A673 (cell line): Measurements from ENCODE around the gene HUS1B. TPM values are rescaled to one million over a fixed set of nuclear protein-coding genes. Genes with fewer than 3 reads are reported as not detected.
A peak's percentile ranks its signal among the peaks of the same experiment; 100 is the strongest.

ENCODE experiments used
- BruUV-seq: library from RNA; stranded (reverse); fragments of 400-500 nt; replicated peaks from 2 replicates; lab custom pipeline; 2021; lab: Mats Ljungman, UMichigan
- CTCF ChIA-PET: fragments of 300-600 bp; sonication (Branson Sonifier 250); formaldehyde crosslinking; loops from one replicate; lab custom pipeline; 2022; ENCODE audit warnings: antibody characterized with exemption; lab: Charles Lee
- POLR2A ChIA-PET: fragments of 300-600 bp; sonication (Branson Sonifier 250); formaldehyde crosslinking; loops from one replicate; lab custom pipeline; 2022; ENCODE audit warnings: antibody characterized with exemption; ENCODE audit not compliant: low non-redundant PET; lab: Charles Lee
- DNase-seq: peaks from one replicate; pipeline ENCODE4 v3.0.0-alpha.2; 2015; ENCODE audit warnings: low spot score
- H3K27ac ChIP-seq: fragments of 200-600 bp; sonication (generic); 2 replicates; pipeline ENCODE4 v1.5.1; 2016; ENCODE audit warnings: mixed run types, low read depth, mild to moderate bottlenecking, mixed read lengths, antibody characterized with exemption, low read length; ENCODE audit not compliant: poor library complexity, severe bottlenecking
- H3K27me3 ChIP-seq: fragments of 200-600 bp; sonication (generic); replicated peaks from 2 replicates; pipeline ENCODE4 v1.6.1; 2017; ENCODE audit warnings: mixed run types, low read depth, mild to moderate bottlenecking, mixed read lengths, antibody characterized with exemption, low read length; ENCODE audit not compliant: insufficient read depth, poor library complexity
- H3K36me3 ChIP-seq: fragments of 200-600 bp; sonication (generic); 2 replicates; pipeline ENCODE4 v1.6.1; 2016; ENCODE audit warnings: mixed run types, mild to moderate bottlenecking, mixed read lengths, antibody characterized with exemption, low read length; ENCODE audit not compliant: insufficient read depth, poor library complexity, severe bottlenecking
- H3K4me1 ChIP-seq: fragments of 200-600 bp; sonication (generic); 2 replicates; pipeline ENCODE4 v1.6.1; 2017; ENCODE audit warnings: mixed run types, mild to moderate bottlenecking, mixed read lengths, antibody characterized with exemption, low read length; ENCODE audit not compliant: insufficient read depth, poor library complexity, severe bottlenecking
- H3K4me3 ChIP-seq: fragments of 200-600 bp; sonication (generic); 2 replicates; pipeline ENCODE4 v1.5.1; 2016; ENCODE audit warnings: low read depth, mixed run types, mild to moderate bottlenecking, mixed read lengths, low read length; ENCODE audit not compliant: poor library complexity, severe bottlenecking
- H3K9me3 ChIP-seq: fragments of 200-600 bp; sonication (generic); 2 replicates; pipeline ENCODE4 v1.6.1; 2016; ENCODE audit warnings: mixed run types, low read depth, mild to moderate bottlenecking, mixed read lengths, antibody characterized with exemption, low read length; ENCODE audit not compliant: poor library complexity, severe bottlenecking
- CTCF ChIP-seq: fragments of 300-800, 200-600 bp; sonication (generic); conservative IDR thresholded peaks from 2 replicates; pipeline ENCODE4 v1.5.1; 2017; ENCODE audit warnings: low read depth, mild to moderate bottlenecking, antibody characterized with exemption, low read length, moderate library complexity, mixed read lengths
- EZH2 ChIP-seq: fragments of 200-600 bp; sonication (generic); IDR thresholded peaks from 2 replicates; pipeline ENCODE4 v1.6.1; 2017; ENCODE audit warnings: borderline replicate concordance, low read depth, mild to moderate bottlenecking, mixed read lengths, antibody characterized with exemption, low read length; ENCODE audit not compliant: poor library complexity, severe bottlenecking
- intact Hi-C: fragments of 100-400 bp; cut with micrococcal nuclease; formaldehyde crosslinking; loops from one replicate; pipeline ENCODE4 v1.10.0; 2022; ENCODE audit not compliant: unreplicated experiment
- total RNA-seq: library from RNA; stranded (reverse); gene quantifications from 2 replicates; pipeline ENCODE4 v1.2.3, GENCODE V29; 2021

HUS1B gene
- total RNA-seq, 1 experiment from 2014 or later, result 0.88 TPM

DNA sequence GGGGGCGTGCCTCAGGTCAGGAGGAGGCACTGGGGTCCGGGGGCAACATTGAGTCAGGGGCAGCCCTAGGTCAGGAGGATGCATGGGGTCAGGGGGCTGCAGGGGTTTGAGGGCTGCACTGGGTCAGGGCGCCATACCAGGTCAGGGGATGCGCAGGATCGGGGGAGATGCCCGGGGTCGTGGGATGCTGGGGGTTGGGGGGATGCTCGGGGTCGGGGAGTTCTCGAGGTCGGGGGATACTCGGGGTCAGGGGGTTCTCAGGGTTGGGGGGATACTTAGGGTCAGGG lies 36.8 kb upstream of the HUS1B start:
- ChIA-PET CTCF (no interaction called here), POLR2A (no interaction called here)
- intact Hi-C loops, result no loop called here
- H3K4me1 ChIP-seq, result peaks cover 4% of the 10 kb centered on the region
- no peak for DNase-seq
- no peaks in the 10 kb centered on the region for H3K9me3 ChIP-seq
- TF ChIP-seq CTCF, result no peak
- no peak for TF ChIP-seq EZH2
- no TSS peak for BruUV-seq
- no peaks in the 10 kb centered on the region for H3K27me3 ChIP-seq
- H3K4me3 ChIP-seq, result peak overlapping the region; percentile 83
- H3K27ac ChIP-seq, result no peak overlapping the region
- no peaks in the 10 kb centered on the region for H3K36me3 ChIP-seq

- CTCF ChIA-PET, result interaction anchor here (0.8 kb wide), 1 partner anchor 29 kb away, joined by 8 read pairs; no protein-coding TSS in a partner anchor
- no peak for TF ChIP-seq CTCF
- TF ChIP-seq EZH2, result no peak
- Histone ChIP-seq H3K27me3 (no peaks in the 10 kb centered on the region), H3K36me3 (no peaks in the 10 kb centered on the region), H3K4me3 (peak within 1 kb of the TSS; percentile 83), H3K4me1 (peaks cover 9% of the 10 kb centered on the region), H3K27ac (peak within 1 kb of the TSS; percentile 53), H3K9me3 (no peaks in the 10 kb centered on the region)
- intact Hi-C loops, result no loop called here
- peak; percentile 90 for DNase-seq
- no TSS peak for BruUV-seq
- POLR2A ChIA-PET, result no interaction called here
Measured at GRCh38 chr6:692858-693722, 36.2 kb upstream of the HUS1B start, which contains the start of gene EXOC2. EXOC2 (minus strand) TSS chr6:693139; CDS start chr6:637818, 55,321 bp downstream.

- H3K27me3 ChIP-seq, result no peaks in the 10 kb centered on the region
- peak overlapping the region; percentile 83 for H3K4me3 ChIP-seq
- BruUV-seq, result no TSS peak
- CTCF ChIA-PET, result interaction anchor here (0.8 kb wide), 1 partner anchor 30 kb away, joined by 8 read pairs; no protein-coding TSS in a partner anchor
- TF ChIP-seq EZH2 (no peak), CTCF (no peak)
- peaks cover 9% of the 10 kb centered on the region for H3K4me1 ChIP-seq
- H3K9me3 ChIP-seq, result no peaks in the 10 kb centered on the region
- POLR2A ChIA-PET, result no interaction called here
- peak; percentile 65 for DNase-seq
- intact Hi-C loops, result no loop called here
- H3K27ac ChIP-seq, result peak overlapping the region; percentile 53
- no peaks in the 10 kb centered on the region for H3K36me3 ChIP-seq
Measured at GRCh38 chr6:692356-692851, 35.5 kb upstream of the HUS1B start.
